HepG2 (cell line): Measurements from ENCODE around the gene MED12. TPM values are rescaled to one million over a fixed set of nuclear protein-coding genes. Genes with fewer than 3 reads are reported as not detected.

Experiments
- AHR ChIP-seq: IDR thresholded peaks from 2 replicates; pipeline ENCODE4 v1.6.1; 2018; ENCODE audit warnings: missing genetic modification reagents, missing compliant biosample characterization
- ATF3 ChIP-seq: sonication (generic); formaldehyde crosslinking; IDR thresholded peaks from 2 replicates; pipeline ENCODE4 v1.4.0; 2020; ENCODE audit warnings: missing genetic modification reagents
- DNMT1 ChIP-seq: sonication (generic); formaldehyde crosslinking; IDR thresholded peaks from 2 replicates; pipeline ENCODE4 v1.5.1; 2020; ENCODE audit warnings: mild to moderate bottlenecking, missing genetic modification reagents
- EEA1 ChIP-seq: sonication (generic); formaldehyde crosslinking; IDR thresholded peaks from 2 replicates; pipeline ENCODE4 v1.5.1; 2020; ENCODE audit warnings: mild to moderate bottlenecking, missing genetic modification reagents, borderline replicate concordance
- FOSL2 ChIP-seq: sonication (generic); formaldehyde crosslinking; IDR thresholded peaks from 2 replicates; pipeline ENCODE4 v1.4.0; 2020; ENCODE audit warnings: missing genetic modification reagents
- JUN ChIP-seq: sonication (generic); formaldehyde crosslinking; IDR thresholded peaks from 2 replicates; pipeline ENCODE4 v1.4.0; 2020; ENCODE audit warnings: mild to moderate bottlenecking, missing genetic modification reagents
- KMT2B ChIP-seq: IDR thresholded peaks from 2 replicates; pipeline ENCODE4 v1.6.1; 2016; ENCODE audit warnings: missing genetic modification reagents, missing compliant biosample characterization
- MEF2D ChIP-seq: sonication (generic); formaldehyde crosslinking; IDR thresholded peaks from 2 replicates; pipeline ENCODE4 v1.5.1; 2020; ENCODE audit warnings: mild to moderate bottlenecking, missing genetic modification reagents
- MYC ChIP-seq: sonication (generic); formaldehyde crosslinking; IDR thresholded peaks from 2 replicates; pipeline ENCODE4 v1.9.0; 2021; ENCODE audit warnings: missing genetic modification reagents, borderline replicate concordance
- NAIF1 ChIP-seq: sonication (generic); formaldehyde crosslinking; IDR thresholded peaks from 2 replicates; pipeline ENCODE4 v1.5.0; 2020; ENCODE audit warnings: mild to moderate bottlenecking, missing genetic modification reagents, borderline replicate concordance
- NCOA1 ChIP-seq: sonication (generic); formaldehyde crosslinking; IDR thresholded peaks from 2 replicates; pipeline ENCODE4 v1.9.0; 2021; ENCODE audit warnings: missing genetic modification reagents
- NFKB2 ChIP-seq: sonication (generic); formaldehyde crosslinking; IDR thresholded peaks from 2 replicates; pipeline ENCODE4 v1.4.0; 2020; ENCODE audit warnings: missing genetic modification reagents, borderline replicate concordance
- PLRG1 ChIP-seq: fragments of 450-650 bp; conservative IDR thresholded peaks from 2 replicates; pipeline ENCODE4 v1.6.1; 2016
- PRMT3 ChIP-seq: sonication (generic); formaldehyde crosslinking; IDR thresholded peaks from 2 replicates; pipeline ENCODE4 v1.8.1; 2022; ENCODE audit warnings: low read depth, mild to moderate bottlenecking, moderate library complexity, missing genetic modification reagents, borderline replicate concordance
- RARA ChIP-seq: IDR thresholded peaks from 2 replicates; pipeline ENCODE4 v1.6.1; 2016; ENCODE audit warnings: missing genetic modification reagents, missing compliant biosample characterization
- RARG ChIP-seq: sonication (generic); formaldehyde crosslinking; IDR thresholded peaks from 2 replicates; pipeline ENCODE4 v1.4.0; 2020; ENCODE audit warnings: low read depth, mild to moderate bottlenecking, missing genetic modification reagents
- RFX3 ChIP-seq: IDR thresholded peaks from 2 replicates; pipeline ENCODE4 v1.6.1; 2016; ENCODE audit warnings: missing biosample characterization, missing genetic modification reagents
- RFXAP ChIP-seq: sonication (generic); formaldehyde crosslinking; IDR thresholded peaks from 2 replicates; pipeline ENCODE4 v1.4.0; 2020; ENCODE audit warnings: missing genetic modification reagents, borderline replicate concordance
- SALL1 ChIP-seq: sonication (generic); formaldehyde crosslinking; IDR thresholded peaks from 2 replicates; pipeline ENCODE4 v1.8.0; 2022; ENCODE audit warnings: mild to moderate bottlenecking, missing genetic modification reagents
- SRSF1 ChIP-seq: fragments of 200-400 bp; formaldehyde crosslinking; optimal IDR thresholded peaks from 2 replicates; pipeline ENCODE3; 2017; ENCODE audit warnings: mild to moderate bottlenecking, low read depth, low read length, moderate library complexity
- SSRP1 ChIP-seq: IDR thresholded peaks from 2 replicates; pipeline ENCODE4 v1.6.1; 2016; ENCODE audit warnings: control low read depth
- TCF12 ChIP-seq, 2 experiments: fragments of 450-650 bp in 1 of 2; sonication (generic) in 1 of 2; formaldehyde crosslinking in 1 of 2; IDR thresholded peaks; 2 replicates each; pipeline versions ENCODE4 v1.6.1 to v1.8.0; 2017 to 2022; ENCODE audit warnings: antibody characterized with exemption in 1 of 2, mild to moderate bottlenecking in 1 of 2, missing genetic modification reagents in 1 of 2, moderate library complexity in 1 of 2
- XRCC5 ChIP-seq: fragments of 200-400 bp; formaldehyde crosslinking; optimal IDR thresholded peaks from 2 replicates; pipeline ENCODE3; 2017; ENCODE audit warnings: mild to moderate bottlenecking, low read length
- ZNF10 ChIP-seq: sonication (generic); formaldehyde crosslinking; IDR thresholded peaks from 2 replicates; pipeline ENCODE4 v1.4.0; 2020; ENCODE audit warnings: mild to moderate bottlenecking, low read depth, missing genetic modification reagents, borderline replicate concordance
- ZNF124 ChIP-seq: sonication (generic); formaldehyde crosslinking; IDR thresholded peaks from 2 replicates; pipeline ENCODE4 v1.4.0; 2020; ENCODE audit warnings: missing genetic modification reagents
- ZNF136 ChIP-seq: sonication (generic); formaldehyde crosslinking; IDR thresholded peaks from 2 replicates; pipeline ENCODE4 v1.8.1; 2022; ENCODE audit warnings: low read depth, mild to moderate bottlenecking, moderate library complexity, missing genetic modification reagents
- ZNF569 ChIP-seq: sonication (generic); formaldehyde crosslinking; IDR thresholded peaks from 2 replicates; pipeline ENCODE4 v1.5.0; 2020; ENCODE audit warnings: mild to moderate bottlenecking, missing genetic modification reagents, moderate library complexity, borderline replicate concordance
- ZNF572 ChIP-seq: sonication (generic); formaldehyde crosslinking; IDR thresholded peaks from 2 replicates; pipeline ENCODE4 v1.5.1; 2020; ENCODE audit warnings: mild to moderate bottlenecking, missing genetic modification reagents
- ZNF747 ChIP-seq: sonication (generic); formaldehyde crosslinking; IDR thresholded peaks from 2 replicates; pipeline ENCODE4 v1.8.1; 2023; ENCODE audit warnings: missing genetic modification reagents, mild to moderate bottlenecking, borderline replicate concordance
- ZNF772 ChIP-seq: sonication (generic); formaldehyde crosslinking; IDR thresholded peaks from 2 replicates; pipeline ENCODE4 v1.5.0; 2020; ENCODE audit warnings: mild to moderate bottlenecking, missing genetic modification reagents
- polyA plus RNA-seq, 8 experiments: library from polyadenylated mRNA; depleted of rRNA in 3 of 8; stranded (reverse) in 7 of 8; unstranded in 1 of 8; fragments of >200 nt; fragmentation: Illumina TruSeq in 4 of 8; extraction: Trizol in 4 of 8; gene quantifications; 2 replicates each; pipeline versions ENCODE4 v1.2.1 to v1.2.3, GENCODE V29; 2011 to 2016; ENCODE audit warnings: low read depth in 4 of 8, missing spikeins in 1 of 8, mixed read lengths in 1 of 8; ENCODE audit not compliant: insufficient read depth in 1 of 8
- total RNA-seq, 5 experiments: library from RNA; depleted of rRNA; stranded (reverse); fragments of >200 nt; fragmentation: Illumina TruSeq; extraction: Trizol; gene quantifications; 2 replicates each; pipeline ENCODE4 v1.2.3, GENCODE V29; 2016; ENCODE audit warnings: low read depth in 1 of 5
- TF ChIP-seq, protein P1 (sequence below): sonication (generic); formaldehyde crosslinking; IDR thresholded peaks from 2 replicates; pipeline ENCODE4 v1.4.0; 2020; ENCODE audit warnings: missing genetic modification reagents
- TF ChIP-seq, protein P2 (sequence below): sonication (generic); formaldehyde crosslinking; IDR thresholded peaks from 2 replicates; pipeline ENCODE4 v1.8.0; 2022; ENCODE audit warnings: mild to moderate bottlenecking, missing genetic modification reagents

The MED12 gene
- total and polyA plus RNA-seq, 2 of the 13 experiments (the other 11 are each of a cell fraction or from before 2014, with no cell fraction given) = 9.4 to 15.0 TPM

- no peak for TF ChIP-seq ZNF10 (CRISPR knock-in tag)
- no peak for TF ChIP-seq ZNF772
- TF ChIP-seq NFKB2 (CRISPR knock-in tag) = no peak
- TF ChIP-seq JUN = no peak
- no peak for TF ChIP-seq ZNF572 (CRISPR knock-in tag)
- TF ChIP-seq ZNF136 = no peak
- TF ChIP-seq SRSF1 = no peak
- TF ChIP-seq, protein P1, sequence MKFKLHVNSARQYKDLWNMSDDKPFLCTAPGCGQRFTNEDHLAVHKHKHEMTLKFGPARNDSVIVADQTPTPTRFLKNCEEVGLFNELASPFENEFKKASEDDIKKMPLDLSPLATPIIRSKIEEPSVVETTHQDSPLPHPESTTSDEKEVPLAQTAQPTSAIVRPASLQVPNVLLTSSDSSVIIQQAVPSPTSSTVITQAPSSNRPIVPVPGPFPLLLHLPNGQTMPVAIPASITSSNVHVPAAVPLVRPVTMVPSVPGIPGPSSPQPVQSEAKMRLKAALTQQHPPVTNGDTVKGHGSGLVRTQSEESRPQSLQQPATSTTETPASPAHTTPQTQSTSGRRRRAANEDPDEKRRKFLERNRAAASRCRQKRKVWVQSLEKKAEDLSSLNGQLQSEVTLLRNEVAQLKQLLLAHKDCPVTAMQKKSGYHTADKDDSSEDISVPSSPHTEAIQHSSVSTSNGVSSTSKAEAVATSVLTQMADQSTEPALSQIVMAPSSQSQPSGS (CRISPR knock-in tag) = no peak
- TF ChIP-seq KMT2B (CRISPR knock-in tag) = no peak
- no peak for TF ChIP-seq NCOA1 (CRISPR knock-in tag)
- no peak for TF ChIP-seq AHR (CRISPR knock-in tag)
- no peak for TF ChIP-seq XRCC5
- TF ChIP-seq PRMT3 (CRISPR knock-in tag) = no peak
- TF ChIP-seq MEF2D (CRISPR knock-in tag) = no peak
- no peak for TF ChIP-seq PLRG1
- TF ChIP-seq RARG = no peak
- no peak for TF ChIP-seq SSRP1
- TF ChIP-seq RFX3 (CRISPR knock-in tag) = peak; percentile 46; the same call in 1 of the 2 replicates
- no peak for TF ChIP-seq RFXAP
- TF ChIP-seq FOSL2 (CRISPR knock-in tag) = no peak
- no peak for TF ChIP-seq ATF3 (CRISPR knock-in tag)
- TF ChIP-seq TCF12 (IDR thresholded peaks at IDR 0.05) = no peak
- 0 out of 2 replicates have a peak, but pooled peaks have one; percentile 36 for TF ChIP-seq TCF12 (CRISPR knock-in tag; IDR thresholded peaks at IDR 0.05)
- TF ChIP-seq EEA1 = no peak
- TF ChIP-seq, protein P2, sequence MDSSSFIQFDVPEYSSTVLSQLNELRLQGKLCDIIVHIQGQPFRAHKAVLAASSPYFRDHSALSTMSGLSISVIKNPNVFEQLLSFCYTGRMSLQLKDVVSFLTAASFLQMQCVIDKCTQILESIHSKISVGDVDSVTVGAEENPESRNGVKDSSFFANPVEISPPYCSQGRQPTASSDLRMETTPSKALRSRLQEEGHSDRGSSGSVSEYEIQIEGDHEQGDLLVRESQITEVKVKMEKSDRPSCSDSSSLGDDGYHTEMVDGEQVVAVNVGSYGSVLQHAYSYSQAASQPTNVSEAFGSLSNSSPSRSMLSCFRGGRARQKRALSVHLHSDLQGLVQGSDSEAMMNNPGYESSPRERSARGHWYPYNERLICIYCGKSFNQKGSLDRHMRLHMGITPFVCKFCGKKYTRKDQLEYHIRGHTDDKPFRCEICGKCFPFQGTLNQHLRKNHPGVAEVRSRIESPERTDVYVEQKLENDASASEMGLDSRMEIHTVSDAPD = no peak
- 0 out of 2 replicates have a peak, but pooled peaks have one; percentile 22 for TF ChIP-seq SALL1 (CRISPR knock-in tag)
- peak; percentile 57; the same call in 1 of the 2 replicates for TF ChIP-seq RARA (CRISPR knock-in tag)
- TF ChIP-seq ZNF569 (CRISPR knock-in tag) = no peak
- peak; percentile 19; the same call in 1 of the 2 replicates for TF ChIP-seq MYC (CRISPR knock-in tag)
- no peak for TF ChIP-seq DNMT1 (CRISPR knock-in tag)
- no peak for TF ChIP-seq NAIF1 (CRISPR knock-in tag)
- TF ChIP-seq ZNF747 (CRISPR knock-in tag) = no peak
- no peak for TF ChIP-seq ZNF124 (CRISPR knock-in tag)
Observed at GRCh38 chrX:71183341-71183740, 64.9 kb downstream of the MED12 start (continued).
